ENCODE results near the gene STK32C.

STK32C gene

DNA sequence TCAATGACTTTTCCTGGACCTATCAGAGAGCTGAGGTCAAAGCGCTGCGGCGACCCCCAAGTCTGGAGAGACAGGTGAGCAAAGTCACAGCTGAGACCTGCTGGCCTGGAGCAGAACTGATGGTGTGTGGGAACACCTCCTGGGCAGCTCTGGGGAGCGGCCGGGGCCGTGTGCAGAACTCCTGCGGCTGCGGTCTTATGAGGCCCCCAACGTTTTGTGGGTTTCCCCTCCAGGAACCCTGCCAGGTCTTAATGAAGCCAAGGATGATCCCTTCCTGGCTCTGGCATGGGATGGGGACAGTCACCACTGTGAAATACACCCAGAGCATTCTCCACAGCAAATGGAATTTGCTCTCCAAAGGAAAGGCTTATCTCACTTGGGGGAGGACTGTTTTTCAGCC lies 94.9 kb downstream of the STK32C start:
- no peak for DNase-seq (ENCODE audit: low read depth in 2 of 2)

DNA sequence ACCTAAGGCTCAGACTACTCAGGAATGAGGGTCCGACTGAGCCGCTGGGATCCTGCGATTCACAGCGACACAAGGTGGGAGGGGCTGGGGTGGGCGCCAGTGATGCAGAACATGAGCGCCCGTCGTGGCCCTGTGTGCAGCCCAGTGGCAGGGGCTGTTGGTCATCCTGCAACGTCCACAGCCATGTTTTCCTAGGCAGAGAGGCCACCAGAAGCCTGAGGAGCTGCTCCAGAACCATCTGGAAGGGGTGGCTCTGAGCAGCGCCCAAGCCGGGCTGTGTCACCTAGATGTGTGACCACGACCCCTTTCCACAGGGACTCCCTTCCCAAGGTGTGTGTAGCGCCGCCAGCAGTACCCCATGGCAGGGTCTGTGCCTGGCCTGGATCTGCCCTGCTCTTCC lies 96.5 kb downstream of the STK32C start:
- DNase-seq (ENCODE audit: low read depth in 2 of 2) = no peak

DNA sequence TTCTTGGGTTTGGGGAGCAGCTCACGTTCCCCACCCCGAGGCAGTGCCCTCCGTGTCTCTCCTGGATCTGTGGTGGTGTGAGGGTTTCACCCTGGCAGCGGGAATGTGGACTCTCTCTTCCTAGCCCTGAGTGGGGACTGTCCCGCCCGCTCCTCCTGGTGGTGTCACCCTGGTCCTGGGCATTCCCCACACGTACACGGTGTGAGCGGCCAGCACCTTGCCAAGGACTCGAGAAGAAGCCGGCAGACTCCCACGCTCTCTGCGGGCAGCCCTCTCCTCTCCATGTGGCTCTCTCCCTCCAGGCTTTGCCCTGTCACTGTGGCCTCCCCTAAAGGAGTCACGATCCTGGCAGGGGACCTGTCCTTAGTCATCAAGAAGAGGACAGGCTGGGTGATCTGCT lies 97.0 kb downstream of the STK32C start:
- no peak for DNase-seq (ENCODE audit: low read depth in 2 of 2)

DNA sequence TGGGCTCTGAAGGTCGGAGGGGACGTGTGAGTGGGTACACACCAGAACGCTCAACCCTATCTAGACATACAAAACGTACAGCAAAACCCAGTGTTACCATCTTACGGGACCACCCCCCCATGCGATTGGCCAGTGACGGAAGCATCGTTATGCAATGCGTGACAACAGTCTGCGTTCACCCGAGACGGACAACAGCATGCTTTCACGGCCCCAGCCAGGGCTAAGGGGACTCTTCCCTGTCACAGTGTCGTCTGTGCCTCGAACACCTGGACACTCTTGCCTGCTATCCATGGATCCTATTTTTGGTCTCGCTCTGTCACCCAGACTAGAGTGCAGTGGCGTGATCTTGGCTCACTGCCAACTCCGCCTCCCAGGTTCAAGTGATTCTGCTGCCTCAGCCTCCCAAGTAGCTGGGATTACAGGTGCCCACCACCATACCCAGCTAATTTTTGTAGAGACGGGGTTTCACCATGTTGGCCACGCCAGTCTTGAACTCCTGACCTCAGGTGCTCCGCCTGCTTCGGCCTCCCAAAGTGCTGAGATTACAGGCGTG lies 97.7 kb downstream of the STK32C start:
- DNase-seq (ENCODE audit: low read depth in 2 of 2) = no peak

DNA sequence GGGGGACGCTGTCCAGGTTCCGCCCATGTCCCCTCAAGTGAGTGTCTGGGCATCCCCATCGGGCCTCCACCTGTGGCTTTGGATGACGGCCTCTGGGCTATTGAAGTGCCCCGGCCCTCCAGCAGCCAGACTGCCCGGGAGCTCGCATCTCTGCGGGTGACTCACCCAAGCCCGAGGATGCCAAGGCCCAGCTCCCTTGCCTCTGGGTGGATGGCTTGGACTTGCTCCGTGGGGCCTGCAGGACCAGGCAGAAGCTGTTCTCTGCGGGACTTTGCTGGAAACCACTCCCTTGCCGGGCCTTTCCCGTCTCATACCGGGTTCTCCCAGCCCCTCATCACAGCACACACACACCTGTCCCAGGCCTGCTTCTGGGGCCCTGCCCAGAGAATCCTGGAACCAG lies 98.6 kb downstream of the STK32C start:
- DNase-seq (ENCODE audit: low read depth in 2 of 2) = no peak

DNA sequence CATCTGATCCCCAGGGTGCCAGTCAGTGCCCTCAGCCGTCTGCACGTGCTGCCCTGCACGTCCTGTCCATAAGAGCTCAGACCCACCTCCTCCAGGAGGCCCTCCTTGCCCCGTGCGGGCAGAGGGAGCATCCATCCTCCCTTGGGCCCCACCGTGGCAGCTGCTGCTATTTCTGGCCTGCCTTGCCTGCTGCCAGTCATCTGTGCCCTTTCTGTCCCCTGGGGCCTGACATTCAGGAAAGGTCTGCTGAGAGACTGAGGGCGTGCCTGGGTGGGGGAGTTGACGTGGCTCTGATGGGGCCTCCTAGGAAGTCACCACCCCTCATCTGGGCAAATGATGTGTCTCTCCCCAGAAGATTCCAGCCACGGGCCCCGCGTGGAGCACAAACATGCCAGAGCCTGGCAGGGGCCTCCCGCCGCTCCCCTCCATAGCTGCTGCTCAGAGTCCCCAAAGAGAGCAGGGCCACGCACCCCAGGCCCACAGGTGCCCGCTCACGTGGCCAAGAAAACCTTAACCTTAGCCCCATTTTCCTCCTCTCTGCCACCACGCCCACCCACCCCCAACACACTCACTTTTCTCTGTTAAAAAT lies 99.2 kb downstream of the STK32C start:
- no peak for DNase-seq (ENCODE audit: low read depth in 2 of 2)

DNA sequence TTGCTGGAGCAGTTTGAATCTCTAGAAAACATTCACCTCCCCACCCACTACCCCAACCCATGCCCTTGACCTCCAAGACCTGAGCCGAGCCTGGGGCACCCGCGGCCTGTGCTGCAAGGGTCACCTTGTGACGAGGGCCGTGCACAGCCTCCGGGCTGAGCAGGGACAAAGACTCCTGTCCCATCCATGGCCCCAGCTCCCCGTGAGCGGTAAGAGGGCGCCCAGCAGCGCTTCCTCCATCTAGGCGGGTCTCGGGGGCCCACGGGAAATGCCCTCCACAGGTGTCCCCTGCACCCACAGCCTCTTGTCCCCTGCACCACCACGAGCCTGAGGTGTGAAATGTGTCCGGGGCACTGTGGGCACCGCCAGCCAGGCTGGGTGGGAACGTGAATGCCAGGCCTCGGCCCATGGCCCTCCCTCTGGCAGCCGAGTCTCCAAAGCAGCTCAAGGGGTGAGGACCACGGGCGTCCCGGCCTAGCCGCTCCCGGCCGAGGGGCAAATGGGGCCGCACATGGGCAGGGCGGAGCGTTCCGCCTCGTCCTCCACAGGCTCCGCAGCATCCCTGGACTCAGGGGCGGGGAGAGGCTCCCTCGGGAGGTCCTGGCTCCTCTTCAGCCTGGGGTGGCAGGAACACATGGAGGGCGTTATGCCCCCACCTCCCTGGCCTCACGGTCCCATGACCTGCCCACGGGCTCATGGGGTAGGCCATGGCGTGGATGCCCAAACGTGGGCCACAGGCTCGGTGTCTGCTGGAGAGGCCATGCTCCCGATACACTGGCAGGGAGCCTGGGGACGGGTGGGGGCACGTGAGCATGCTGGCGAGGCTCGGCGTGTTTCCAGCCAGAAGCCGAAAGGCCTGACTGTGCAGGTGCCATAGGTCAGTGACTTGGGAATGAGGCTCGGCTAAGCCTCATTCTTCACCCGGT lies 100.0 kb downstream of the STK32C start:
- no peak for DNase-seq (ENCODE audit: low read depth in 2 of 2)

DNA sequence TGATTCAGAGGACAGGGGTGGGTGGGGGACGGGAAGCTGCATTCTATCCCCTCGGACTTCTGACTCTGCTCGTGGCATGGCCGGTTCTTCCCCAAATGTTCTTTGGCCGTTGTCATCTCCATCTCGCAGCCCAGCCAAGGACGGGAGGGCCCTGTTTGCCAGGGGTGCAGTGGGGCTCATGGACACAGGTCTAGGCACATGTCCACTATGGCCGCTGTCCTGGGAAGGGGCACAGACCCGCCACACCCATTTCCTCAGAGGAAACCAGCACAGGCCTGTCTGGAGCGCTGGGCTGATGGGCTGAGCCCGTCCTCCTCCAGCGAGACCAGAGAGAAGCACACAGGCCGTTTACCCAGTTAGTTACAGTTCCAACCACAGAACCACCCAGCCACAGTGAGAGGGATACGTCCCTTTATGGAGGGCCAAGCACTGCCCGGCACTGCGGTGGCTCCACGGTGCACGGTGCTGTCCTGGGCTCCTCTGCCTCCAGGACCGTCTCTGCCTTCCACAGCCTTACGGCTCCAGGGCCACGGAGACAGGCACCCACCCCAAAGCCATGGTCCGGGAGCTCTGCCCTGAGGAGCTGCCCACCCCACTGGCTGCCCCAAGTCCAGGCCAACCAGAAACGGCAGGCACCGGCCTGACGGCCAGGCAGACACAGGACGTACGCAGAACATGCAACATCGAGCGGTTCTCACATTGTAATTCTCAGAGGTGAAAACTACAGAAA lies 100.8 kb downstream of the STK32C start:
- no peak for DNase-seq (ENCODE audit: low read depth in 2 of 2)

DNA sequence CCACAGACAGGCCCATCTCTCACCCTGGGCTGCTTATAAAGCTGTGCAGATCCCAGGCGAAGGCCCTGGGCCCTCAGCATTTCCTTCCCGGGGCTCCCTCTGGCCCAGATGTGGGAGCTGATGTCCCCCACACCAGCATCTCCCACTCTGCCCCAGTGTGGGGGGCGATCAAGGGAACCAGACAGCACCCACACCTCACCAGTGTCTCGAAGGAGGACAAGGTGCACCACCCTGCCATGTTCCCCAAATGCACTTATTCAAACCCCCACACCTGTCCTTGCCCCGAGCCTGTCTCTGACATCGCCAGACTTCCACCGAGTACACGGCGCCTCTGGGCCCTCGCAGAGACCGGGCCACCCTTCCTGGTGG lies 101.4 kb downstream of the STK32C start:
- DNase-seq (ENCODE audit: low read depth in 2 of 2) = no peak

DNA sequence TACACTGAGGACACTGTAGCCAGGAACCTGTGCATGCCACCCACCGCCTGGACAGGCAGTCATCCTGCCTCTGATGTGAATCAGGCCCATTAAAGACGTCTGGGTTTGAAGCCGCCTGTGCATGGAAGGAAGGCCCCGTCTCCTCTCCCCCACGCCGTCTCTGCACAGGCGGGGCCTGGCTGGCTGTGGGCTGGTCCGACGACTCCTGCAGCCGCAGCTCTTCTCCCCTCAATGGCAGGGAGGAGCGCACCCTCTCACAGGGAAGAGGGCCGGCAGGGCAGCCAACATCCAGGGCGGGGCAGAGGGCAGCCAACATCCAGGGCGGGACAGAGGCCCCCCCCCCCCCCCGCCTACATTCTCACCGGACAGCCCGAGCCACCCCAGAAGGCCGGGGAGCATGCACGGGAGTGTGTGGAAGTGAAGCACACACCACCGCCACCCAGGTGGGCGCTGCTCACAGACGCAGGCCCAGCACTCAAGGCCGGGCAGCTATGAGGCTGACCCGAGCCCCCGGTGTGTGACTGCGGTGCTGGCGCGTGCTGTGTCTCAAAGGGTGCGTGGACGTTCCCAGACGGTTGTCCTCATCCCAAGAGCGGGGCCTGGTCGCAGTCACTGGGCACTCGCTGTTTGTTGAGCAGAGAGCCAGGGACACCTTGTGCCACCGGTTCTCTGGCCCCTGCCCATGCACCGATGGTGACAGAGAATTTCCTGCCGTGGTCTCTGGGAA lies 101.9 kb downstream of the STK32C start:
- no peak for DNase-seq (ENCODE audit: low read depth in 2 of 2)

DNA sequence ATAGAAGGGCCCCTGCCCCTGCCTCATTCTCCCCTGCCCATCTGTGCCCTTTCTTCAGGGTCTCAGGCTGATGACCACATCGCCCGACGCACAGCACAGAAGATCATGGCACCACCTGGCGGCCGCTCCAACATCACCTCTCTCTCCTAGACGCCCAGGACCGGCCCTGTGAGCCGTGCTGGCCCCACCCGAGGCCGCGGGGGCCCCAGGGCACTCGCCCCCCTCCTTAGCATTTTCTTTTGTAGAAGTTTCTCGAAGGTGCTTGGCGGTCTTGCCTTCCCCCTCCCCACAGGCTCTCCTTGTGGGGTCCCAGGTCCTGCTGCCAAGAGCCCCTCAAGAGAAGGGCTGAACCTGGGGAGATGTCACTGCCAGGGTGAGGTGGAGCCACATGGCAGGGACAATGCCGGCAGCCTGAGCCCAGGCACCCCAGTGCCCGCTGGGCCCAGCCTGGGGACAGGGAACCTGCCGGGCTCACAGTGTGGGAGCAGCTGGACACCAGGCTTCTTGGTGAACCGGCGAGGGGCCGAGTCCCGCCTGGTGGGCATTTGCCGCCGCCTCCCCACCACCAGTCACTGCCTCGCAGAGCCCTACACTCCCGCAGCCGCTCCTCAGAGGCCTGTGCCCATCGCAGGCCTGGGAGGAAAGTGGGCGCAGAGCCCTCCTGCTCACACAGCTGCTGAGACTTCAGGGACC lies 102.8 kb downstream of the STK32C start:
- no peak for DNase-seq (ENCODE audit: low read depth in 2 of 2)

DNA sequence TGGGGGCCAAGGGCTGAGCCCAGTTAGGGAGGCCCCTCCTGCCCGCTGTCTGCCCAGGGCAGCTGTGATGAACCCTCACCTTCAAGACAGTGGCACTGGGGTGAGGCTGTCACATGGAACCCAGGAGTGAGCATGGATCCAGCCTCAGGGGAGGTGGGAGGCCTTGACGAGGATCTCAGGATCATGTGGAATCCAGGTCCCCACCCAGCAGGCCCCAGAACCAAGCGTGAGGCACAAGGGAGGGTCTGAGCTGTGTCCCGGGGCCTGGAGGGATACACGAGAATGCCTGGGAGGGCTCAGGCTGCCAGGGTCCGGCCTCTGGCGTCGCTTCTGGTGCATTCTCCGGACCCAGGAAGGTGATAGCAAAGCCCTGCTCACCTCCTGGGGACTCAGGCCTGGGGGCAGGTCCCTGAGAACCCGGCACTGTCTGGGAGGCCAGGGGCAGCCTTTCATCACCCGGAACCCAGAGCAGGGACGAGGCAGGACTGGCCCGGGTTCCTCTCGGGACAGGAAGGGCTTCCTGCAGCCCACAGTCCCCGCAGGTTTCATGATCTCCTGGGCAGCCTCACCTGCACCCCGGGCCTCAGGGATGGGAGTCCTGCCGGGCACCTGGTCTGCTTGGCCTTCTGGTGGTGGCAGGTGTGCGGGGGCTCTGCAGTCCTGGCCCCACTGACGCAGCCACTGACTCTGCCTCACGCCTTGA lies 103.5 kb downstream of the STK32C start:
- DNase-seq (ENCODE audit: low read depth in 2 of 2) = no peak

DNA sequence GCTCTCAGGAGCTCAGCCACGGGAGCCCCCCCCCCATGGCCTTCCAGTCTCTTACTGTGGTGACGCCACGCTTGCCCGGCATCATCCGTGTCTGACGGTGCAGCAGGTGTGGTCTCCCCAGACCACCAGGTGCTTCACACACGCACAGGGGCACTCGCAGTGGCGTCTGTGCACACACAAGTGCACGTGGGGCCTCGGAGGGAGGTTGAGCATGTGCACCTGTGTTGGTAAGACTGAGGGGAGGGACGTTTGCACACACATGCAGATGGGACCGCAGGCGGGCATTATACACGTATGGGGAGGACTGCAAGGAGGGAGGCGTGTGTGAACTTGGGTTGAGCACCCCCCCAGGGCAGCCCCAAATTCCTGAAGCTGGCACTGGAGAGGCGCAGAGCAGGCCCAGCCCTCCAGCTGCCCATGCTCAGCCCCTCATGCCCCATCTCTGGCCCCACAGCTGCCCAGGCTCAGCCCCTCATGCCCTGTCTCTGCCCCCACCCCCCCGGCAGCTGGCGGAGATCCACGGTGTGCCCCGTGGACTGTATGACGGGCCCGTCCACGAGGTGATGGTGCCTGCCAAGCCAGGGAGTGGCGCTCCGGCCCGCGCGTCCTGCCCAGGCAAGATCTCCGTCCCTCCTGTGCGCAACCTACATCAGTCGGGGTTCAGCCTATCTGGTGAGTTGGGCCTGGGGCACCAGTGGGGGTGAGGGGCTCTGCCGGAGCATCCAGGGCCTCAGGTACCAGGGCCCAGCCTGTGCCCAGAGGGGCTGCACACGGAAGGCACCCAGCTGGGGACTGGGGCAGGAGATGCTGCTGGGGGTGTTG lies 104.3 kb downstream of the STK32C start:
- DNase-seq (ENCODE audit: low read depth in 2 of 2) = no peak

DNA sequence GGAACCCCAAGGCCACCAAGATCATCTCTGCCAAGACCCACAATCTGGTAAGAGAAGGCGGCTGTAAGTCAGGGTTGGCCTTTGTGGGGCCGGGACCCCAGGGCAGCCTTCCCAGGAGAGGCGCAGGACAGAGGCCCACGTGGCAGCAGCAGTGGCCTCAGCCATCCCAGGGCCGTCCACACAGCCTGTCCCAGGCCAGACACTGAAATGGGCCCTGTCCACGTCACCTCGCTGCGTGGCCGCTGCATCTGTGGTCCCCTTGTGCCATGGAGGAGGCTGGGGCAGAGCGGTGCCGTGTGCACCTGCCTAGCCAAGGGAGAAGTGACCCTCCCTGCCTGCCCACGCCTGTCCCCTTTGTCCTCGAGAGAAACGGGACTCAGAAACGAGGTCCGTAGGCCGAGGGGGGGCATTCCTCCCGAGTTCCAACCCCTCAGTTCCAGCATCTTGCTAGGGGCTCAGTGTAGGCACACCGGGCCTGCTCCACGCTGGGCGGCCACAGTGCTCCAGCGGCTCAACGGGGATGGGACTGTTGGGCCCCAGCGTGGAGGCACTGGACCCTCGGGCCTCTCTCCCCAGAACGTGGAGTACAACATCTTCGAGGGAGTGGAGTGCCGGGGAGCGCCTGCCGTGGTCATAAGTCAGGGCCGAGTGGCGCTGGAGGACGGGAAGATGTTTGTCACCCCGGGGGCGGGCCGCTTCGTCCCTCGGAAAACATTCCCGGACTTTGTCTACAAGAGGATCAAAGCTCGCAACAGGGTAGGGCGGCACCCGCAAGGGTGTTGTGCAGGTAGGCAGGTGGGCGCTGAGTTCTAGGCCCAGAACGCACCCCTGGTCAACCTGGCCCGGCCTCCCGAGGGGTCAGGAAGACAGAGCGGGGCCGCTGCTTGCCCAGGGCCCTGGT lies 105.4 kb downstream of the STK32C start:
- no peak for DNase-seq (ENCODE audit: low read depth in 2 of 2)

DNA sequence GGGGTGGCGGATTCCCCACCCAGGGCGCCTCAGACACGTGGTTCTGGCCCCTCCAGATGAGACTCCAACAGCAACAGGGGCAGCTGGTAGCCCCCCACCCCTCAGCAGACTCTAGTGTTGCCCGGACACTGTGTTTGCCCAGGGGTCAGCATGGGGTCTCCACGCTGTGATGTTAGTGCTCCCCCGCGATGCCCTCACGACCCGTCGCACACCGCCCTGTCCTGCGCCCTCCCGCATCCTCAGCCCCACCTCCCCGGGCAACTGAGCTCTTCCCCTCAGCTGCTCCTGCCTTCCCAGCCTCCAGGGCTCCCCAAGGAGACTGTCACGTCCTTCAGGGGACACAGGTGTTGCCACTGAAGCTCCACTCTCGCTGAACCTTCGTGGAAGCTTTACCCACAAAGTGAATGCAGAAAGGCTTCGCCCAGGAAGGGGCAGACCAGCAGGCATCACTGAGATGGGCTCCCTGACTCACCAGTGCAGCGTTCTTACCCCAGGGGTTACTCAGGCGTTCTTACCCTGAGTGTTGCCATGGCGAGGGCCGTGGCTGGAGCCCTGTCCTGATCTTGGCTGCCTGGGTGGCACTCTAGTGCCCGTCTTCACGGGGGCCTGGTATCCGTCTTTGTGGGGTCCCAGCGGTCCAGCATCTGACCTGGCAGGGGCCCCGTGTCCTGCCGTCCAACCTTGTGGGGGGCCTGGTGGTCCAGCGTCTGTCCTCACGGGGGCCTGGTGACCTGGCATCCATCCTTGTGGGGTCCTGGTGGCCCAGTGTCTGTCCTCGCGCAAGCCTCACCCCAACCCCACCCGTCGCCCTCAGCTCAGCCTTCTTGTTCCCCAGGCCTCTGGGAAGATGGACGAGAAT lies 106.4 kb downstream of the STK32C start:
- no peak for DNase-seq (ENCODE audit: low read depth in 2 of 2)

DNA sequence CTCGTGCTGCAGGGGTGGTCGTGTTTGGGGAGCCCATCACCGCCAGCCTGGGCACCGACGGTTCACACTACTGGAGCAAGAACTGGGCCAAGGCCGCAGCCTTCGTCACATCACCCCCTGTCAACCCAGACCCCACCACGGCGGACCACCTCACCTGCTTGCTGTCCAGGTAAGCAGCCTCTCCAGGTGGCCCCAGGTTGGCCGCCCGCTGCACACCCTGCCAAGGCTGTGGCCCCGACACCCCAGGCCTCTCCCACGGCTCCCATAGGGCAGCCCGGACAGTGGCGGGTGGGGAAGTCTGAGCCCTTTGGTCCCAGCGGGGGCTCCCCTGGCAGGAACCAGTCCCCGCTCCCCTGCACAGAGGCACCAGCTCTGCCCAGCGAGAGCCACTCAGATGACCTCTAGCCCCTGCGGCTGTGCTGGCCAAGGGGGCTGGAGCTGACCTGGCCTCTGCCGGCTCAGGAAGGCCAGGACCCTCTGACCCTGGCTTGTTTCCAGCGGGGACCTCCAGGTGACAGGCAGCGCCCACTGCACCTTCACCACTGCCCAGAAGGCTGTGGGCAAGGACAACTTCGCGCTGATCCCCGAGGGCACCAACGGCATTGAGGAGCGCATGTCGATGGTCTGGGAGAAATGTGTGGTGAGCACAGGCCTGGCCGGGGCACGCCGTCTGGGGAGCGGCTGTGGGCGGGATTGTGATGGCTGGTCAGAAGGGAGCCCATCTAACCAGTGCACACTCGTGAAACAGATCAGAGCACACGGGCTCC lies 107.2 kb downstream of the STK32C start:
- no peak for DNase-seq (ENCODE audit: low read depth in 2 of 2)

DNA sequence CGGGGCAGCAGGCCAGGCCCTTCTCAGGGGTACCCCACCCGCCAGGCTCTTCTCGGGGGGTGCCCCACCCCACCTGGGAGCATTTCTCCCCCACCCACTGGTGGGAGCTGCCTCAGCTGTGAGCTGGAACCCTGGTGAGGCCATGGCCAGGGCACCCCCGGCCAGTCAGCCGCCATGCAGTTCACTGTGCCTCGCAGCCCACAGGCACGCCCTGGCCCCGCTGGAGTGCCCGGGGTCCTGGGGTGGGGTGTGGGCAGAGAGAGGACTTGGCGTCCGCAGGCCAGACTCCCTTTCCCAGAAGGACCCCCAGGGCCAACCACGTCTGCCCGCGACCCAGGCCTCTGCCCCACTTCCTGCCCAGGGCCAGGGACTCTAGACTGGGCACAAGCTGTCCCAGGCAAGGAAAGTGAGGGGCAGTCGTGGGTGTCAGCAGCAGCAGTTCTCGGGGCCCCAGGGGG lies 107.9 kb downstream of the STK32C start:
- DNase-seq (ENCODE audit: low read depth in 2 of 2) = no peak
